Keratinocyte (primary cell): ENCODE data around the gene INVS. TPM values are rescaled to one million over a fixed set of nuclear protein-coding genes. Genes with fewer than 3 reads are reported as not detected.

Experiments
- DNase-seq: peaks from one replicate; pipeline ENCODE4 v3.0.0-alpha.2; 2011; ENCODE audit warnings: low read depth, missing footprints, low spot score
- FAIRE-seq: peaks from 2 replicates; lab custom pipeline; 2011; peaks lifted over from hg19 to GRCh38; lab: Jason Lieb, UNC
- H2AFZ ChIP-seq: 2 replicates; pipeline ENCODE4 v1.6.0; 2012; ENCODE audit warnings: low read length, control low read depth, inconsistent platforms; ENCODE audit not compliant: control insufficient read depth
- H3K27ac ChIP-seq: 2 replicates; pipeline ENCODE4 v1.5.1; 2011; ENCODE audit warnings: low read length; ENCODE audit not compliant: control insufficient read depth, insufficient read depth
- H3K27me3 ChIP-seq: 3 replicates; pipeline ENCODE4 v1.6.0; 2011; ENCODE audit warnings: low read length; ENCODE audit not compliant: control insufficient read depth, insufficient read depth; ENCODE audit errors: extremely low read depth
- H3K36me3 ChIP-seq, 2 experiments: 2 replicates in 1 of 2; 3 replicates in 1 of 2; pipeline ENCODE4 v1.5.1; 2011; ENCODE audit warnings: low read length in 2 of 2, mild to moderate bottlenecking in 1 of 2; ENCODE audit not compliant: control insufficient read depth in 2 of 2, insufficient read depth in 2 of 2; ENCODE audit errors: extremely low read depth in 1 of 2
- H3K4me1 ChIP-seq: 3 replicates; pipeline ENCODE4 v1.5.1; 2011; ENCODE audit warnings: low read length; ENCODE audit not compliant: control insufficient read depth, insufficient read depth; ENCODE audit errors: extremely low read depth
- H3K4me2 ChIP-seq: 3 replicates; pipeline ENCODE4 v1.6.0; 2011; ENCODE audit warnings: low read depth, low read length; ENCODE audit not compliant: control insufficient read depth, insufficient read depth; ENCODE audit errors: extremely low read depth
- H3K4me3 ChIP-seq, 3 experiments: fragments of 200-600 bp in 1 of 3; sonication (generic) in 1 of 3; 2 replicates in 2 of 3; 3 replicates in 1 of 3; pipeline ENCODE4 v1.5.1; 2011 to 2016; ENCODE audit warnings: low read length in 3 of 3, mild to moderate bottlenecking in 3 of 3, control low read depth in 2 of 3, inconsistent platforms in 1 of 3, low read depth in 1 of 3, mixed read lengths in 1 of 3, mixed run types in 1 of 3, moderate library complexity in 1 of 3; ENCODE audit not compliant: control insufficient read depth in 2 of 3, insufficient read depth in 2 of 3; ENCODE audit errors: extremely low read depth in 1 of 3
- H3K79me2 ChIP-seq: 2 replicates; pipeline ENCODE4 v1.6.0; 2012; ENCODE audit warnings: low read length; ENCODE audit not compliant: control insufficient read depth, insufficient read depth
- H3K9ac ChIP-seq: 3 replicates; pipeline ENCODE4 v1.6.0; 2011; ENCODE audit warnings: low read length; ENCODE audit not compliant: control insufficient read depth, insufficient read depth; ENCODE audit errors: extremely low read depth
- H3K9me1 ChIP-seq: 3 replicates; pipeline ENCODE4 v1.6.0; 2011; ENCODE audit warnings: low read length; ENCODE audit not compliant: control insufficient read depth, insufficient read depth; ENCODE audit errors: extremely low read depth
- H3K9me3 ChIP-seq: 2 replicates; pipeline ENCODE4 v1.5.1; 2012; ENCODE audit warnings: low read depth, low read length; ENCODE audit not compliant: control insufficient read depth
- H4K20me1 ChIP-seq: 3 replicates; pipeline ENCODE4 v1.6.0; 2011; ENCODE audit warnings: low read length; ENCODE audit not compliant: control insufficient read depth, insufficient read depth; ENCODE audit errors: extremely low read depth
- EZH2 ChIP-seq: IDR thresholded peaks from one replicate; pipeline ENCODE4 v1.6.1; 2012; ENCODE audit warnings: inconsistent platforms, mild to moderate bottlenecking, low read length, moderate library complexity
- dilution Hi-C: fragments of 300-500 bp; cut with MboI; formaldehyde crosslinking; loops from one replicate; pipeline ENCODE4 v1.7.0; 2020; ENCODE audit warnings: low sequenced_read_pairs; ENCODE audit not compliant: extremely low pct_ligation_motif_present
- polyA plus RNA-seq, 5 experiments: library from polyadenylated mRNA; depleted of rRNA in 3 of 5; stranded (reverse) in 3 of 5; stranded (forward) in 1 of 5; unstranded in 1 of 5; fragments of >200 nt; gene quantifications; 1 replicate in 1 of 5; 2 replicates in 3 of 5; 3 replicates in 1 of 5; pipeline versions ENCODE4 v1.2.1 to v1.2.3, GENCODE V29; 2011 to 2012; ENCODE audit warnings: missing spikeins in 2 of 5, low read depth in 1 of 5, low replicate concordance in 1 of 5
- TF ChIP-seq, protein P1 (sequence below), 3 experiments: IDR thresholded peaks in 1 of 3; conservative IDR thresholded peaks in 1 of 3; optimal IDR thresholded peaks in 1 of 3; 2 replicates in 2 of 3; 3 replicates in 1 of 3; pipeline versions ENCODE3 to v1.5.1; 2011; ENCODE audit warnings: low read length in 3 of 3, mild to moderate bottlenecking in 3 of 3, moderate library complexity in 2 of 3, control low read depth in 1 of 3, inconsistent platforms in 1 of 3; ENCODE audit not compliant: insufficient read depth in 2 of 3; ENCODE audit errors: extremely low read depth in 1 of 3

The INVS gene
- polyA plus RNA-seq, 1 donor (not counting 4 experiments of a cell fraction or from before 2014, with no cell fraction given): 21.1 TPM

DNA sequence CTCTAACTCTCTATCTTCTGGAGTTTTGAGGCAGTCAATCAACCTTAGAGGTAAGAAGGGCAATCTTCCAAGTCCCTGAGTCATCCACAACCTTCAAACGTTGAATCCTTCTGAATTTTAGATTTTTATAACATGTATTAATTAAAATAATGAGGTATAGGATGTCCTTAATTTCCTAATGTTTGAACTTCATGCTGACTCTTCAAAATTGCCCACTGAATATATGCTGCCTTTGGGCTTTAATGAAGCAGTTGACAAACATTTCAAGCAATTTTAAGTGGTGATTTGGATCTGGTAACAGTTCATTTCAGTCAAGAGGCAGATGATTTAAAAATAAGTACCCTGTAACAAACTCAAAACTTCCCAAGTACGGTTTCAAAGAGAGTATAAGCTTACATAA, 26.2 kb upstream of the INVS start:
- Histone ChIP-seq H3K27me3 (no peaks in the 10 kb centered on the region), H4K20me1 (peaks cover 9% of the 10 kb centered on the region), H3K79me2 (peaks cover 39% of the 10 kb centered on the region), H3K9me3 (no peaks in the 10 kb centered on the region), H3K36me3 (no peaks in the 10 kb centered on the region), H3K9me1 (no peaks in the 10 kb centered on the region), H3K4me2 (no peak overlapping the region), H2AFZ (no peak overlapping the region), H3K4me1 (peaks cover 9% of the 10 kb centered on the region), H3K9ac (no peak overlapping the region), H3K4me3 (no peak overlapping the region), H3K27ac (no peak overlapping the region)
- dilution Hi-C loops: no loop called here
- TF ChIP-seq, protein P1, sequence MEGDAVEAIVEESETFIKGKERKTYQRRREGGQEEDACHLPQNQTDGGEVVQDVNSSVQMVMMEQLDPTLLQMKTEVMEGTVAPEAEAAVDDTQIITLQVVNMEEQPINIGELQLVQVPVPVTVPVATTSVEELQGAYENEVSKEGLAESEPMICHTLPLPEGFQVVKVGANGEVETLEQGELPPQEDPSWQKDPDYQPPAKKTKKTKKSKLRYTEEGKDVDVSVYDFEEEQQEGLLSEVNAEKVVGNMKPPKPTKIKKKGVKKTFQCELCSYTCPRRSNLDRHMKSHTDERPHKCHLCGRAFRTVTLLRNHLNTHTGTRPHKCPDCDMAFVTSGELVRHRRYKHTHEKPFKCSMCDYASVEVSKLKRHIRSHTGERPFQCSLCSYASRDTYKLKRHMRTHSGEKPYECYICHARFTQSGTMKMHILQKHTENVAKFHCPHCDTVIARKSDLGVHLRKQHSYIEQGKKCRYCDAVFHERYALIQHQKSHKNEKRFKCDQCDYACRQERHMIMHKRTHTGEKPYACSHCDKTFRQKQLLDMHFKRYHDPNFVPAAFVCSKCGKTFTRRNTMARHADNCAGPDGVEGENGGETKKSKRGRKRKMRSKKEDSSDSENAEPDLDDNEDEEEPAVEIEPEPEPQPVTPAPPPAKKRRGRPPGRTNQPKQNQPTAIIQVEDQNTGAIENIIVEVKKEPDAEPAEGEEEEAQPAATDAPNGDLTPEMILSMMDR (optimal IDR thresholded peaks at IDR 0.05 in 1 of 3, IDR thresholded peaks at IDR 0.05 in 1 of 3, conservative IDR thresholded peaks at IDR 0.05 in 1 of 3; ENCODE audit: extremely low read depth in 1 of 3, insufficient read depth in 2 of 3, low read length in 3 of 3): no peak
- TF ChIP-seq EZH2: no peak
- DNase-seq: no peak
- no peak for FAIRE-seq

DNA sequence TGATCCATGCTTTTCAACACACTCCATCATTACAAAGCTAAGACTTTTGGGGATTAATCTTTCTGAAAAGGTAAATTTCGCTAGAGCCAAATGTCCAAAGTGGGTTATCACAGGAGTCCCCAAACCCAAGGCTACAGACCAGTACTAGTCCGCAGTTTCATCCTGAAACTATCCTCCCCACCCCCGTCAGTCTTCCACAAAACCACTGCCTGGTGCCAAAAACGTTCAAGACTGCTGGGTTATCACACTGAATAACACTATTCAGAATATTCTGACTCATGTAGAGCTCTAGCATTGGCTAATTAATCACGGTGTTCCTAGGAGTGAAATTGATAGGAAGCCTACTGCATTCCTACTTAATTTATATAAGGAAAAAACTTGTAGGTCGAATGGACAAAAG, 24.9 kb upstream of the INVS start:
- Histone ChIP-seq H3K4me1 (peaks cover 9% of the 10 kb centered on the region), H3K9ac (no peak overlapping the region), H3K4me3 (no peak overlapping the region), H3K9me3 (no peaks in the 10 kb centered on the region), H3K36me3 (peaks cover 0 to 1% of the 10 kb centered on the region in 2 experiments), H3K27ac (no peak overlapping the region), H3K4me2 (no peak overlapping the region), H3K27me3 (no peaks in the 10 kb centered on the region), H4K20me1 (peaks cover 9% of the 10 kb centered on the region), H3K79me2 (peaks cover 42% of the 10 kb centered on the region), H3K9me1 (no peaks in the 10 kb centered on the region), H2AFZ (no peak overlapping the region)
- FAIRE-seq (no peak), DNase-seq (no peak)
- dilution Hi-C loops: no loop called here
- TF ChIP-seq, protein P1 (optimal IDR thresholded peaks at IDR 0.05 in 1 of 3, IDR thresholded peaks at IDR 0.05 in 1 of 3, conservative IDR thresholded peaks at IDR 0.05 in 1 of 3; ENCODE audit: extremely low read depth in 1 of 3, insufficient read depth in 2 of 3, low read length in 3 of 3): no peak
- TF ChIP-seq EZH2: no peak
